WI38 (cell line): Measurements from ENCODE around the gene POFUT1.
A peak's percentile ranks its signal among the peaks of the same experiment; 100 is the strongest.

Experiments
- H3K4me3 ChIP-seq: 2 replicates; pipeline ENCODE4 v1.5.1; 2011; ENCODE audit warnings: low read depth, mild to moderate bottlenecking, control low read depth, low read length
- CTCF ChIP-seq: IDR thresholded peaks from 2 replicates; pipeline ENCODE4 v1.5.1; 2012; ENCODE audit warnings: low read depth, mild to moderate bottlenecking, control low read depth, low read length

POFUT1 gene

GRCh38 chr20:32207626-32208498 lies at the start of gene POFUT1, which contains the start of gene PLAGL2:
Gene POFUT1 (plus strand): TSS chr20:32207880. CDS start chr20:32207942, 62 bp downstream.
Gene PLAGL2 (minus strand): TSS chr20:32207743. CDS start chr20:32202178, 5,565 bp downstream.
- H3K4me3 ChIP-seq, result peak within 1 kb of the TSS; percentile 100
- TF ChIP-seq CTCF, result 0 out of 2 replicates have a peak, but pooled peaks have one; percentile 14

GRCh38 chr20:32158351-32158750 lies 49.3 kb upstream of the POFUT1 start:
- H3K4me3 ChIP-seq, result no peak overlapping the region
- TF ChIP-seq CTCF, result no peak

- no peak overlapping the region for H3K4me3 ChIP-seq
- TF ChIP-seq CTCF, result no peak
These were observed 48.6 kb upstream of the POFUT1 start for GRCh38 chr20:32158943-32159660.

- no peak for TF ChIP-seq CTCF
- no peak overlapping the region for H3K4me3 ChIP-seq
These were observed 47.9 kb upstream of the POFUT1 start for GRCh38 chr20:32159766-32160221.

- no peak overlapping the region for H3K4me3 ChIP-seq
- no peak for TF ChIP-seq CTCF
These were observed 47.3 kb upstream of the POFUT1 start for GRCh38 chr20:32160341-32160740.

- TF ChIP-seq CTCF, result no peak
These were observed 45.3 kb upstream of the POFUT1 start for GRCh38 chr20:32162351-32162750.

GRCh38 chr20:32163951-32164350 lies 43.7 kb upstream of the POFUT1 start:
- TF ChIP-seq CTCF, result no peak
- H3K4me3 ChIP-seq, result no peak overlapping the region

More at GRCh38 chr20:32162351-32162750, 45.3 kb upstream of the POFUT1 start:
- H3K4me3 ChIP-seq, result no peak overlapping the region
